Stomach (tissue), 4 donors: ENCODE data around the gene OR2T1.
"Not testable (repeated sequence)": the region's sequence is repeated elsewhere in the genome, so short reads cannot be mapped to it uniquely, and the experiment has no call there.

ENCODE experiments used
- EP300 ChIP-seq: sonication (generic); formaldehyde crosslinking; IDR thresholded peaks from one replicate; pipeline ENCODE4 v1.6.1; 2017; ENCODE audit warnings: antibody characterized with exemption
- POLR2A ChIP-seq, 4 donors: fragments of 450-650 bp; IDR thresholded peaks; one replicate each; pipeline ENCODE4 v1.6.1; 2016; ENCODE audit warnings: antibody characterized with exemption in 4 of 4, control low read depth in 2 of 4, mild to moderate bottlenecking in 1 of 4, moderate library complexity in 1 of 4
- POLR2AphosphoS5 ChIP-seq, 3 donors: sonication (generic); formaldehyde crosslinking; IDR thresholded peaks; one replicate each; pipeline ENCODE4 v1.6.1; 2016; ENCODE audit warnings: antibody characterized with exemption in 3 of 3
- TF ChIP-seq, protein P1 (sequence below), 7 experiments: fragments of 450-650 bp in 4 of 7; fragments of 200-600 bp in 3 of 7; sonication (generic) in 3 of 7; IDR thresholded peaks; one replicate each; pipeline ENCODE4 v1.5.1; 2016 to 2019; ENCODE audit warnings: antibody characterized with exemption in 7 of 7, control low read depth in 2 of 7, mild to moderate bottlenecking in 1 of 7

DNA sequence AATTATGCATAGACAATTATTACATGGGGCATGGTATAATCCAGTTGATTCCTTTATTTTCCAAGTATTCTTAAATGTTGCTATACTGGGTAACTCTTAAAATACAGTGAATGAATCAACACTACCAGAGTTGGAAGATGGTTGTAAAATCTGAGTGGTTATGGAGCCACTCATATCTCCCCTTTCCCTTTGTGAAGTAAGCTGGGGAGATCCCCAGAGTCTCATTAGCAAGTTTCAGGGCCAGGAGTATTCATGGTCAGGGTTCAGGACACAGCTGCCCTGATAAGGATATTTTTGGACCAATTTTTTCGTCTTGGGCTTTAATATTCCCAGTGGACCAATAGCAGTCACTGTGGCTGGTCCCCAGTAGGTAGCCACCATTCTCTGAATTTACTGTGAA lies 35.8 kb downstream of the OR2T1 start:
- TF ChIP-seq, protein P1, sequence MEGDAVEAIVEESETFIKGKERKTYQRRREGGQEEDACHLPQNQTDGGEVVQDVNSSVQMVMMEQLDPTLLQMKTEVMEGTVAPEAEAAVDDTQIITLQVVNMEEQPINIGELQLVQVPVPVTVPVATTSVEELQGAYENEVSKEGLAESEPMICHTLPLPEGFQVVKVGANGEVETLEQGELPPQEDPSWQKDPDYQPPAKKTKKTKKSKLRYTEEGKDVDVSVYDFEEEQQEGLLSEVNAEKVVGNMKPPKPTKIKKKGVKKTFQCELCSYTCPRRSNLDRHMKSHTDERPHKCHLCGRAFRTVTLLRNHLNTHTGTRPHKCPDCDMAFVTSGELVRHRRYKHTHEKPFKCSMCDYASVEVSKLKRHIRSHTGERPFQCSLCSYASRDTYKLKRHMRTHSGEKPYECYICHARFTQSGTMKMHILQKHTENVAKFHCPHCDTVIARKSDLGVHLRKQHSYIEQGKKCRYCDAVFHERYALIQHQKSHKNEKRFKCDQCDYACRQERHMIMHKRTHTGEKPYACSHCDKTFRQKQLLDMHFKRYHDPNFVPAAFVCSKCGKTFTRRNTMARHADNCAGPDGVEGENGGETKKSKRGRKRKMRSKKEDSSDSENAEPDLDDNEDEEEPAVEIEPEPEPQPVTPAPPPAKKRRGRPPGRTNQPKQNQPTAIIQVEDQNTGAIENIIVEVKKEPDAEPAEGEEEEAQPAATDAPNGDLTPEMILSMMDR (IDR thresholded peaks at IDR 0.05), result not testable (repeated sequence)
- not testable (repeated sequence) for TF ChIP-seq POLR2A (IDR thresholded peaks at IDR 0.05); EP300; POLR2AphosphoS5 (IDR thresholded peaks at IDR 0.05)
